Astrocyte (in vitro differentiated cells and primary cell): ENCODE measurements around the gene MCAT. TPM values are rescaled to one million over a fixed set of nuclear protein-coding genes. Genes with fewer than 3 reads are reported as not detected.

Experiments used
- DNase-seq: peaks from one replicate; pipeline ENCODE4 v3.0.0-alpha.2; 2010; ENCODE audit warnings: low read depth
- FAIRE-seq: peaks from 2 replicates; lab custom pipeline; 2011; peaks lifted over from hg19 to GRCh38; lab: Jason Lieb, UNC
- H2AFZ ChIP-seq: 2 replicates; pipeline ENCODE4 v1.6.0; 2012; ENCODE audit warnings: low read depth, low read length, inconsistent platforms
- H3K27ac ChIP-seq: 2 replicates; pipeline ENCODE4 v1.5.1; 2011; ENCODE audit warnings: low read depth, low read length, inconsistent platforms
- H3K27me3 ChIP-seq: 2 replicates; pipeline ENCODE4 v1.6.0; 2011; ENCODE audit warnings: low read length, inconsistent platforms; ENCODE audit not compliant: insufficient read depth
- H3K36me3 ChIP-seq: 2 replicates; pipeline ENCODE4 v1.5.1; 2011; ENCODE audit warnings: low read length, inconsistent platforms; ENCODE audit not compliant: insufficient read depth
- H3K4me1 ChIP-seq: 2 replicates; pipeline ENCODE4 v1.5.1; 2011; ENCODE audit warnings: low read length, inconsistent platforms; ENCODE audit not compliant: insufficient read depth
- H3K4me2 ChIP-seq: 2 replicates; pipeline ENCODE4 v1.6.0; 2012; ENCODE audit warnings: low read length, inconsistent platforms
- H3K4me3 ChIP-seq: 2 replicates; pipeline ENCODE4 v1.5.1; 2011; ENCODE audit warnings: low read depth, mild to moderate bottlenecking, low read length, inconsistent platforms; ENCODE audit not compliant: insufficient read depth
- H3K79me2 ChIP-seq: 2 replicates; pipeline ENCODE4 v1.6.0; 2012; ENCODE audit warnings: mild to moderate bottlenecking, low read length, inconsistent platforms; ENCODE audit not compliant: insufficient read depth
- H3K9ac ChIP-seq: 2 replicates; pipeline ENCODE4 v1.6.0; 2012; ENCODE audit warnings: mild to moderate bottlenecking, low read length, inconsistent platforms
- H3K9me3 ChIP-seq: 2 replicates; pipeline ENCODE4 v1.5.1; 2012; ENCODE audit warnings: low read depth, mild to moderate bottlenecking, low read length, inconsistent platforms; ENCODE audit not compliant: insufficient read depth
- H4K20me1 ChIP-seq: 2 replicates; pipeline ENCODE4 v1.6.0; 2012; ENCODE audit warnings: low read length, inconsistent platforms; ENCODE audit not compliant: insufficient read depth
- H3K27ac Mint-ChIP-seq: one replicate; pipeline ENCODE4 v1.8.0; 2021; ENCODE audit warnings: mild to moderate bottlenecking, mixed read lengths; ENCODE audit not compliant: unreplicated experiment
- H3K27me3 Mint-ChIP-seq: one replicate; pipeline ENCODE4 v1.8.0; 2021; ENCODE audit warnings: low read depth, mixed read lengths; ENCODE audit not compliant: unreplicated experiment
- H3K36me3 Mint-ChIP-seq: one replicate; pipeline ENCODE4 v1.8.0; 2021; ENCODE audit warnings: low read depth, mixed read lengths; ENCODE audit not compliant: unreplicated experiment
- H3K4me1 Mint-ChIP-seq: one replicate; pipeline ENCODE4 v1.8.0; 2021; ENCODE audit warnings: low read depth, mixed read lengths; ENCODE audit not compliant: unreplicated experiment
- H3K4me3 Mint-ChIP-seq: one replicate; pipeline ENCODE4 v1.8.0; 2021; ENCODE audit warnings: mild to moderate bottlenecking, moderate library complexity, mixed read lengths; ENCODE audit not compliant: unreplicated experiment
- H3K9me3 Mint-ChIP-seq: one replicate; pipeline ENCODE4 v1.8.0; 2021; ENCODE audit warnings: mild to moderate bottlenecking, mixed read lengths; ENCODE audit not compliant: unreplicated experiment
- EZH2 ChIP-seq: IDR thresholded peaks from 2 replicates; pipeline ENCODE4 v1.6.1; 2012; ENCODE audit warnings: mild to moderate bottlenecking, low read length, inconsistent platforms; ENCODE audit not compliant: insufficient read depth
- total RNA-seq: library from RNA; stranded (reverse); gene quantifications from 2 replicates; pipeline ENCODE4 v1.2.1, GENCODE V29; 2021
- TF ChIP-seq, protein P1 (sequence below): IDR thresholded peaks from 2 replicates; pipeline ENCODE4 v1.5.1; 2011; ENCODE audit warnings: low read depth, mild to moderate bottlenecking, inconsistent platforms, low read length, moderate library complexity; ENCODE audit not compliant: insufficient read depth

MCAT gene
- total RNA-seq, 1 donor from 2014 or later: 15.1 TPM

DNA sequence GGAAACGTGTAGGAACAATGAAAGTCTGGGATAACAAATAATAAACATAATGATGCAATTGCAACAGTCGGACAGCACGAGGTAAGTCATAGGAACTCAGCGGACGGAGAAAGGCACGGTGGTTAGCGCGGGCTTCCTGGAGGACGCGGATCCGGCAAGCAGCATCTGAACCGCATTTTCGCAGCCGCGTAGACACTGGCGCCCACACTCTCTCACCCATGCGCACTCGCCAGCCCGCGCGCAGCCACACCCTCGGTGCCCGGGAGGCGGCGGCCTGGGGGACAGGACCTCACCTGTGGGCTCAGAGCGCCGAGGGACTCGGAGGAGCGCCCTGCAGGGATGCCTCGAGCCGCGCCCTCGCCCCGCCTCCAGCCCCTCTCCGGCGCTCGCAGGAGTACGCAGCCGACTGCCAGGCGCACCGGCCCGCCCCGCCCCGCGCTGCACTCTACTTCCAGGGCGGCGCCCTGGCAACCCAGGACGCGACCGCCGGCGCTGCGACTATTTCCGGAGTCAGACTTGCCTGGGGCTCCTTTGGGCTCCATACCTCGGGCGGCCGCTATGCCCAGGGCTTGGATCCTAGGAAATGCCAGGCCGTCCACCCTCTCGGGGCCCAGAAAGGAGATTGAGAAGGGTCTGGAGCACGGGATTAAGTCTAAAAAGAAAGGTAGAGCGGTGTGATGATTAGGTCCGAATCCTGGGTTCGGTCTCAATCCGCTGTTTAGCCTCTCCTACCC is 54.0 kb downstream of the MCAT start, which contains the start of gene TTLL1:
TTLL1 (minus strand) TSS at position 408 of the 734 bp plus-strand sequence. CDS start 13,805 bp downstream, outside the sequence.
- no peaks in the 10 kb centered on the region for H3K4me1 ChIP-seq
- no peaks in the 10 kb centered on the region for H3K27me3 ChIP-seq
- no peaks in the 10 kb centered on the region for H4K20me1 ChIP-seq
- peak within 1 kb of the TSS; percentile 80 for H2AFZ ChIP-seq
- peaks cover 3% of the 10 kb centered on the region for H3K79me2 ChIP-seq
- no peaks in the 10 kb centered on the region for H3K9me3 ChIP-seq
- peak within 1 kb of the TSS; percentile 61 for H3K9ac ChIP-seq
- FAIRE-seq: no peak
- peak within 1 kb of the TSS; percentile 80 for H3K27ac Mint-ChIP-seq
- H3K9me3 Mint-ChIP-seq: peaks cover 6% of the 10 kb centered on the region
- TF ChIP-seq, protein P1, sequence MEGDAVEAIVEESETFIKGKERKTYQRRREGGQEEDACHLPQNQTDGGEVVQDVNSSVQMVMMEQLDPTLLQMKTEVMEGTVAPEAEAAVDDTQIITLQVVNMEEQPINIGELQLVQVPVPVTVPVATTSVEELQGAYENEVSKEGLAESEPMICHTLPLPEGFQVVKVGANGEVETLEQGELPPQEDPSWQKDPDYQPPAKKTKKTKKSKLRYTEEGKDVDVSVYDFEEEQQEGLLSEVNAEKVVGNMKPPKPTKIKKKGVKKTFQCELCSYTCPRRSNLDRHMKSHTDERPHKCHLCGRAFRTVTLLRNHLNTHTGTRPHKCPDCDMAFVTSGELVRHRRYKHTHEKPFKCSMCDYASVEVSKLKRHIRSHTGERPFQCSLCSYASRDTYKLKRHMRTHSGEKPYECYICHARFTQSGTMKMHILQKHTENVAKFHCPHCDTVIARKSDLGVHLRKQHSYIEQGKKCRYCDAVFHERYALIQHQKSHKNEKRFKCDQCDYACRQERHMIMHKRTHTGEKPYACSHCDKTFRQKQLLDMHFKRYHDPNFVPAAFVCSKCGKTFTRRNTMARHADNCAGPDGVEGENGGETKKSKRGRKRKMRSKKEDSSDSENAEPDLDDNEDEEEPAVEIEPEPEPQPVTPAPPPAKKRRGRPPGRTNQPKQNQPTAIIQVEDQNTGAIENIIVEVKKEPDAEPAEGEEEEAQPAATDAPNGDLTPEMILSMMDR: no peak
- no peak for TF ChIP-seq EZH2
- DNase-seq: peak; percentile 66
- H3K36me3 ChIP-seq: no peaks in the 10 kb centered on the region
- peak within 1 kb of the TSS; percentile 86 for H3K4me3 Mint-ChIP-seq
- H3K4me3 ChIP-seq: peak within 1 kb of the TSS; percentile 72
- H3K27me3 Mint-ChIP-seq: no peaks in the 10 kb centered on the region
- no peaks in the 10 kb centered on the region for H3K4me1 Mint-ChIP-seq
- peak within 1 kb of the TSS; percentile 57 for H3K27ac ChIP-seq
- H3K36me3 Mint-ChIP-seq: peaks cover 6% of the 10 kb centered on the region
- peak within 1 kb of the TSS; percentile 88 for H3K4me2 ChIP-seq

DNA sequence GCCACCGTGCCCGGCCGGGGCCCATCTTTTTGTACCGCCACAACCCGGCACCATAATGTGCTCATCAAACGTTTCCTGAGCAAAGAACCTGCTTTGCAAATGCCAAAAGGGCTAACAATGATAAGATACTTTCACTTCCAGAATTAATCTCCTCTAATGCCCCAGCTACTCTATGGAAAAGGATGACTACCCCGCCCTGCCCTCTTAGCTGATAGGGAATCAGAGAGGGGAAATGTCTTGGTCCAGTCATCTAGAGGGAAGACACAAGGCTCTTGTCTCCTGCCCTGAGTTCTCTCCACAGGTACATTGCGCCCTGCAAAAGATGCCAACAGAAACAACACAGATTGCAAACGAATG is 54.6 kb downstream of the MCAT start:
- peaks cover 6% of the 10 kb centered on the region for H3K9me3 Mint-ChIP-seq
- H3K4me3 Mint-ChIP-seq: peak overlapping the region; percentile 86
- Histone ChIP-seq H3K9ac (peak overlapping the region; percentile 61), H4K20me1 (no peaks in the 10 kb centered on the region), H3K9me3 (no peaks in the 10 kb centered on the region), H3K36me3 (no peaks in the 10 kb centered on the region), H3K79me2 (peaks cover 3% of the 10 kb centered on the region), H3K4me2 (peak overlapping the region; percentile 88), H3K27me3 (no peaks in the 10 kb centered on the region), H3K4me1 (no peaks in the 10 kb centered on the region), H2AFZ (peak overlapping the region; percentile 80), H3K27ac (no peak overlapping the region), H3K4me3 (peak overlapping the region; percentile 72)
- no peaks in the 10 kb centered on the region for H3K4me1 Mint-ChIP-seq
- H3K27me3 Mint-ChIP-seq: no peaks in the 10 kb centered on the region
- peaks cover 6% of the 10 kb centered on the region for H3K36me3 Mint-ChIP-seq
- FAIRE-seq (no peak), DNase-seq (no peak)
- peak overlapping the region; percentile 80 for H3K27ac Mint-ChIP-seq
- no peak for TF ChIP-seq EZH2
- TF ChIP-seq, protein P1: no peak
